ENCODE measurements around the gene CNOT11.
A peak's percentile ranks its signal among the peaks of the same experiment; 100 is the strongest.
"Not testable (repeated sequence)": the region's sequence is repeated elsewhere in the genome, so short reads cannot be mapped to it uniquely, and the experiment has no call there.

CNOT11 gene

DNA sequence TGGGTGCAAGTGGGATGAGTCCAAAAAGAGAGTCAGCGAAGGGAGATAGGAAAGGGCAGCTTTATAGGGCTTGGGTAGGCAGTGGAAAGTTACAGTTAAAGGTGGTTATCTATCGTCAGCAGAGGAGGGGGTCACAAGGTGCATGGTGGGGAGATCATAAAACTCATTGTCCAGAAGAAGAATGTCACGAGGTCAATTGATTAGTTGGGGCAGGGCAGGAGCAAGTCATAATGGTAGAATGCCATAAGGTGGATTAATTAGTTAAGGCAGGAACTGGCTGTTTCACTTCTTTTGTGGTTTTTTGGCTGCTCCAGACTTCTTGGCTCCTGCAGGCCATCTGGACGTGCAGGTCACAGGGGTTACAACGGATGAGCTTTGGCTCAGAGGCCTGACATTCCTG, 3.9 kb upstream of the CNOT11 start:
- not testable (repeated sequence) for DNase-seq

DNA sequence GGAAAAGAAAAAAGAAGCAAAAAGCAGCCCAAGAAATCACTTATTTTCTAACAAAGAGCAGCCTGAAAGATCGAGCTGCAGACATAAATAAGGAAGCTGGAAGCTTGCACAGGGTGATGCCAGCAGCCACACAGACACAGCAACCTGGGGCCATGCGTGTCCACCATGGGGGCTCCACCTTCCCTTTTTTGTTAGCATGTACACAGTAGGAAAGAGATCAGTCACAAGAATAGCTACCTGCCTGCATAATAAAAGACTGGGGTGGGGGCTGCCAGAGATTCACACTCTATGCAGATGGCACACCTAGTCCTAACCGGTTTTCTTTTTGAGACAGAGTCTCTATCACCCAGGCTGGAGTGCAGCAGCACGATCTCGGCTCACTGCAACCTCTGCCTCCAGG, 2.9 kb upstream of the CNOT11 start:
- DNase-seq: no peak

DNA sequence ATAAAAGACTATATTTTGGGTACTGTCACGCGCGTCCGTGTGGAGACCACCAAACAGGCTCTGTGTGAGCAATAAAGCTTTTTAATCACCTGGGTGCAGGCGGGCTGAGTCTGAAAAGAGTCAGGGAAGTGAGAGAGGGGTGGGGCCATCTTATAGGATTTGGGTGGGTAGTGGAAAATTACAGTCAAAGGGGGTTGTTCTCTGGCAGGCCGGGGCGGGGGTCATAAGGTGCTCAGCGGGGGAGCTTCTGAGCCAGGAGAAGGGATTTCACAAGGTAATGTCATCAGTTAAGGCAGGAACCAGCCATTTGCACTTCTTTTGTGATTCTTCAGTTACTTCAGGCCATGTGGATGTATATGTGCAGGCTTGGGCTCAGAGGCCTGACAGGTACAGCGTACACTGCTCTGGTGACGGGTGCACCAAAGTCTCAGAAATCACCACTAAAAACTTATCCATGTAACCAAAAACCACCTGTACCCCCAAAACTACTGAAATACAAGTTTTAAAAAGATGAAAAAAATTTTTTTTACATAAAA, 1.4 kb upstream of the CNOT11 start:
- DNase-seq: not testable (repeated sequence)

DNA sequence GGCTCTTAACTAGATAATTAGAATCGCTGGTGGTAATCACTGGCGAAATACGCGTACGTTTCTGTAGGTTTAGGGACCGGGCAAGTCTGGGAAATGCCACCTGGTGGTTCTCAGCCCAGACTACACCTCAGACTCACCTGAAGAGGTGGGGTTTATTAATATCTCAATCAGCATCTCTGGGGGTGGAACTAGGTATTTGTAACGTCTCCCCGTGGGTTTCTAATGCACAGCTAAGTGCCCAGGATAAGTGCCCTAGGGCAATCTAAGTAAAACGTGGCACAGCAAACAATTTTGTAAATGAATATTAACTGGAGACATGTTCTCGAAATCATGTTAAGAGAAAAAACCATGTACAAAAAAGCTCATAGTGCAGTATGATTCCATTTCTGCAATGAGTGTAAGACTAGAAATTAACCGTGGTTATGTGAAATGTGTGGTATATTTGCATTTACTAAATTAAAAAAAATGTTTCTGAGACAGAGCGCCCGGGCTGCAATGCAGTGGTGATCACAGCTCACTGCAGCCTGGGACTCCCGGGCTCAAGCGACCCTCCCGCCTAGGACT, 760 bp upstream of the CNOT11 start:
- DNase-seq: peak; percentile 65

DNA sequence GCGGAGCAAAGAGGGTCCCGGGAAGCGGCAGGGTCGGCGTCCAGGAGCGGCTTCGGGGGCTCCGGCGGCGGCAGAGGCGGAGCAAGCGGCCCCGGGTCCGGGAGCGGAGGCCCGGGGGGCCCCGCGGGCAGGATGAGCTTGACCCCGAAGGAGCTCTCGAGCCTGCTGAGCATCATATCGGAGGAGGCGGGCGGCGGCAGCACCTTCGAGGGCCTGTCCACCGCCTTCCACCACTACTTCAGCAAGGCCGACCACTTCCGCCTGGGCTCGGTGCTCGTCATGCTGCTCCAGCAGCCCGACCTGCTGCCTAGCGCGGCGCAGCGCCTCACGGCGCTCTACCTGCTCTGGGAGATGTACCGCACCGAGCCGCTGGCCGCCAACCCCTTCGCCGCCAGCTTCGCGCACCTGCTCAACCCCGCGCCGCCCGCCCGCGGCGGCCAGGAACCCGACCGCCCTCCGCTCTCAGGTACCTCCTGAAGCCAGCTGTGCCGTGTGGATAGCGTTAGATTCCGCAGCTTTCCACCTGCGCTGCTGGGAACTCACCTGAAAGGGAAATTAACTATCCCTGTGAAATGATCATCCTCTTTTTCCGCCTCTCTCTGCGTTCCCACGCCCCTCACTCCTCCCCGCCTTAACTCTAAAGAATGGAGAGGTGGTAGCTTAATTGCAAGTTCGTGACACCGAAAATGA, 472 bp downstream of the CNOT11 start:
- peak; percentile 12 for DNase-seq

DNA sequence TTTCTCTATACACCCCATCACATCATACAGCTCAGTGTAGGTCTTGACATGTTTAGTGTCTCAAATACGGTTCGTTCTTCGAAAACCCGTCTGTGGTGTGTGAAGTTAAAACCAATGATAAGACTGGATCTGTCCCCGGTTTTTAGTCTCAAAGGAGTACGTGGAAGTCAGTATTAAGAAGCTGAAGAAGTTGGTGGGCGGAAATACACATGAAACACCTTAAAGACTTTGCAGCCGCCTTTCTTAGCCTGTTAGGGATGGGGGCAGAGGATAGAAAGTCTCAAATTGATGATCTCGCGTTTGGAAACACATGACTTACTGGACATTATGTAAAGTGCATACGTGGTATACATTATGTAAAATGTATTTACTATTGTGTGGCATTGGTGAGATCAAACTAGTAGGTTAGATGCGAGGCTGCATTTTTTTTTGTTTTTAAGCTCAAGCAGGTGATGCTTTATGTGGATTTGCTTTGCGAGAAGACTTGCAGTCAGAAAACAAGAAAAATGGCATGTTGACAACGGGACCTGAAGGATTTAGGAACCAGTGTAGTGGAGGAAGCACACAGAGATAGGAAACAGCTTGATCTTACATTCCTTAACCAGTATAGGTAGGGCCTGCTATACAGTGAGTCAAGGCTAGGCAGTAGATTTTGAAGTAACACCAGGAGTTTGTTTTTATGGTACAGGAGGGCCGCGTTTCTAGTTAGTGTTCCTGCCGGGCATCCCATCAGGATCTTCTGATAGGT, 1.2 kb downstream of the CNOT11 start:
- DNase-seq: no peak

DNA sequence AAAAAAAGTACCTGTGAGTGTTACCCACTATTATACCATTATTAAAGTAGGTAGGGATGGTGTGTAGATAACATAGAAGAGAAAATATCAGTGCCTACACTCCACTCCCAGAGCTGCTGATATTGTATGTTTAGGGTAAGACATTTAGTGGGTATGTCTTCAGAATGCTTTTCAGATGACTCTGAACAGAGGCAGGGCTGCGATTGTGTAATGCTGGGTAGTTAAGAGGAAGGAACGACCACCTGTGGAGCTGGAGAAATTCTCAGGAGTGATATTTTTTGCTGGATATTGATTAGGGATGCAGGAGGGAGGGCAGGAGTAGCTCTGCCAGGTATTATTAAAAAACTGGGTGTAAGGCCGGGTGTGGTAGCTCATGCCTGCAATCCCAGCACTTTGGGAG, 2.8 kb downstream of the CNOT11 start:
- DNase-seq: no peak

DNA sequence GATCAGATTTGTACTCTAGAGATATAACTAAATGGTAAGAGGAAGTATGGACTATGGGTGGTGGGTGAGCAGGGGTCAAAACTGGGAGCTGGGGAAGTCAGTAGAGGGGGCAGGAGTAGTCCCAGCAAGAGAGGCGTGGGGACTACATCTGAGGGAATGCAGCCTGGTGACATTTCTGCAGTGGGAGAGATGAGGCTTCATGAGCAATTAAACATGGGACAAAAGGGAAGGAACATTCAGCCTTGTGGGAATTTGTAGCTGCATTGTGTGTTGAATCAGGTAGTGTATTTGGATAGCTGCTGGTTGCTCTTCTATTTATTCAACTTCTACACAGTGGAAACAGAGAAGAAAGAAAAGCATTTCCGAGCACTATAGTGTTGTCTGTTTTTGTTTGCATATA, 3.6 kb downstream of the CNOT11 start:
- no peak for DNase-seq

DNA sequence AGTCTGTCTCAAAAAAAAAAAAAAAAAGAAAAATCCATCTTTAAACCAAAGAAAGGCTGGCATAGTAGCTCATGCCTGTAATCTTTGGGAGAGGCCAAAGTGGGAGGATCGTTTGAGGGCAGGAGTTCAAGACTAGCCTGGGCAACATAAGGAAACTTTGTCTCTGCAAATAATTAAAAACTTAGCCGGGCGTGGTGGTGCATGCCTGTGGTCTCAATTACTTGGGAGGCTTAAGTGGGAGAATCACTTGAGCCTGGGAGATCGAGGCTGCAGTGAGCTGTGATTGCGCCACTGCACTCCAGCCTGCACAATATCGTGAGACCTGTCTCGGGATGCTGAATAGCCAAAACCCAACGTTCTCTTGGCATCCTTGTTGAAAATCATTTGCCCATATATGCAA, 6.1 kb downstream of the CNOT11 start:
- DNase-seq: no peak

DNA sequence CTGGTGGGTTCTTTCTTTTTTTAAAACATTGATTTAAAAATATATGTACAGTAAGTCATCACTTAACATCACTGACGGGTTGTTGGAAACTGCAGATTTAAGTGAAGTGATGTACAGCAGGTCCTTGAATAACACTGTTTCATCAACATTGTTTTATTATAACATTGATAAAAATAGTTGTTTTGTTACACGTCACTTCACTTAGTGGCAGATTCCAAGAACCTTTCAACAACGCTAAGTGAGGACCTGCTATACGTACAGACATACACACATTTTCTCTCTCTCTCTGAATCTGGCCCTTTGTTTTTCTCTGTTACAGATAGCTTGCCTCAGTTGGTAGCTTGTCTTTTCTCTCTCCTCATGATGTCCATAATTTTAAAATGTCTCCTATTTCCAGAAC, 9.5 kb downstream of the CNOT11 start:
- no peak for DNase-seq

DNA sequence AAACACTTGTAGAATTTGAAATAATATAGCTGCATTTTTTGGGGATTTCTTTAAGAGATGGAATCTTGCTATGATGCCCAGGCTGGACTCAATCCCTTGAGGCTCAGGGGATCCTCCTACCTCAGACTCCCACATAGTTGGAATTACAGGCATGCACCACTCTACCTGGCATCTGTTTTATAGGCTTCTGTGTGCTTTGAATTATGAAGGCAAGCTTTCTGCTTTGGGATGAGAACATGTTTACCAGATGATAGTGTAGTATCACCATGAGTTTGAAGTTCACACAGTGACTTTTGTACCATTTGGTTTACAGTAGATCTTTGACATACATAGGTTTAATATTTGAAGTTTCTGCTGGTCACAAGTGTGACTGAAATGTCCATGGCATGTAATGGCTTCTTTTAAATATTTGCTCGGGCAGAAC, 10.7 kb downstream of the CNOT11 start:
- DNase-seq: no peak

DNA sequence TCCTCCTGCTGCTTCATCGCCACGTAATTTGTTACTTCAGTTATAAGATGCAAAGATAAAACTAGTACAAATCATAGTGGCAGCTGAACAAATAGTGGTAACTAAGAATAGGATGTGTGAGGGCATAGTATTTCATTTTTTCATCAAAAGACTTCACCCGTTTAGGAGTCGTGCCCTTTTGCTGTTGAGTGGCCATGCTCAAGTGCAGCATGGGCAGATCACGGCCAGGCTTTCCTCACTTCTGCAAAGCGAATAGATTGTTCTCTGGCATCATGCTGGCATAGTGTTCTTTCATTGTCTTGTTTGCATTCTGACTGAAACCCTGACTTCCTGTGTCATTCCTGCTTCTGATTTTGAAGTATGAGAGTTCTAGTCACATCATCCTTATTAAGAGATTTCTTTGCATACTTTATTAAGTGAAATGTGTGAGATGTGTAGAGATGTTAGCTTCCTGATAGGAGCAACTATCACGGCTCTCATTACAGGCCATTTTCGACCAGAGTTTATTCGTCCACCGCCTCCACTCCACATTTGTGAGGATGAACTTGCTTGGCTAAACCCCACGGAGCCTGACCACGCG, 11.8 kb downstream of the CNOT11 start:
- DNase-seq: no peak

DNA sequence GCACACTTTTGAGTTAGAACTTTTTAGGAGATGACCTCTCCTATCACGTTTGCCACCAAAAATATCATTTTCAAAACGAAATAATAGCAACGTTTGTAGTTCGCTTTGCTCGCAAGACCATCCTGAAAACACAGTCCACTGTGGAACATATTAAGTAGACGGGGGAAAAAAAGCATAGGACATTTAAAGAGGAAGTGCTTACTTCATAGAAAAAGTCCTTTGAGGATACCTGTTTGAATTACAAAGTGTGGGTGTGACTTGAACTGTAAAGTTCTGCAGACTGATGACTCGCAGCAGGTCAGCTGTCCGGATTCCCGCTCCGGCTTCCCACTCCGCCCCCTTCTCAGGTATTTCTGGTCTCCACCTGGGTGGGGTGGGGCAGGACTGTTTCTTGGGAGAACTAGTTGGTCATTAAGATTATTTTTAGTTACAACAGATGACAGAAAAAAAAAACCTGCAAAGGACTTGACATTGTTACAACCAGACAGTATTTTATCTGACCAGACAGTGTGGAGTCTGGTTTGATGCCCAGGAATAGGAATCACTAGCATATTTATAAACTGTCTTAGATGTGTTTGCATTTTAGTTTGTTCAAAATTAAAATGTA, 13.3 kb downstream of the CNOT11 start:
- DNase-seq: no peak

DNA sequence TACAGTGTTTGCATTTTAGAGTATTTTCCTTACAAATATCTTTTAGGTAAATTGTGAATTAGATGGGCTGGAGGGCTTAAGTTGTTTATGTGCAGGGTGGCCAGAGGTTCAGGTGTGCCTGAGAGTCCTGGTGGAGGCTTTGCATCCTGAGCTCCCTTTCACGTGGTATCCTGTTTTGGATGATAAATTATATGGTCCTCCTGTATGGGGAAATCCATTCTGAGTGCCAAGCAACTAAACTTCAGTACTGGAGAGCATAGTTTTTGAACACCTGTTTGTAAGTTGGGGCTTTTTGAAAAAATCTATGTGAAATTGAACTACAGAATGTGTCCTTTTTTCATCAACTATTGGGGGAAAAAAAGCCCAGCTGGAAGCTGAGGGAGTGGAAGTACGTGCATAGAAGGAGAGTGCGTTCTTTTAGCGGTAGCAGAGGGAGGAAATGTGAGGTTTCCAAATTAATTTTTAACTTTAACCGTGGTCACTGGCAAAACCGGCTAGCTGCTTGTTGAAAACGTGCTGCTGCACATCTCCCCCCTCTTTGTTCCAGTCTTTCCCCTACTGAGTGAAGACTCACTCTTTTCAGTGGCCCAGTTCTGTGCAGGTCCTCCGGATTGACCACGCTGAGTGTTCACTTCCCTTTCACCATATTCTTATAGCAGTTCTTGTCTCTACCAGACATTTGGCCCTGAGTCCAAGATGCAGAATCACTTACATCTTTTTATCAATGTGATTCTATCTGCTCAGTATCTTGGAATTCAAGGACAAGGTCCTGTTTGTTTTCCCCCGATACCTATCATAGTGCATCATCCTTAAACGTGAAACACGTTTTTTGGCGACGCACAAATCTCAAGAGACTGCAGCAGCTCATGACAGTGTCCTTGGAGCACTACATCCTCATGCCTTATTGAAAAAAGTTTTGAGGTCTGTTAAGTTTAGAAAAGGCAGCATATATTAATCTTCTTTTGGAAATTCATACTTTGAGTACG, 15.3 kb downstream of the CNOT11 start:
- no peak for DNase-seq

DNA sequence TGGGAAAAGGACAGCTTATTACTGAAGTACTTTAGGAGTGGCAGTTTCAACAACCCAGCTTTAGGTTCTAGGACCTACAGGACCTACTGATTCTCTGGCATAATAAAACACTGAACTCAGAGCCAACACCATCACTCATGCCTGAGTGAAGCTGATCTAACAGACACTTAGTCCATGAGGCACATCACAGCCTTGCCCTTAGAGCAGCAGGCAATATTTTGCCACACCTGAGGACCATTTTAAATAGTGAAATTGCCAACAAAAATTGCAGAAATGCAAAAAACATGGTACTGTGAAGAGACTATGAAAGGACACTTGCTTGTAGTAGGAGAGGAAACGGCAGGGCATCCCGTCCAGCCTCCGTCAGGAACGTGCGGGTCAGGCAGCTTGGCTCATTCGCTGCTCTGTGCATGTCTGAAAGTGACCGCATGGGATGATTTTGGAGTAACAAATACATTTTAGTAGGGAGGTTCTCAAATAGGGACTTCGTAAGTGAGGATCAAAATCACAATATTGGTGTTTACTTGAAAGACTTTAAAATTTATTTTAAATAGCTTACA, 18.1 kb downstream of the CNOT11 start:
- no peak for DNase-seq

DNA sequence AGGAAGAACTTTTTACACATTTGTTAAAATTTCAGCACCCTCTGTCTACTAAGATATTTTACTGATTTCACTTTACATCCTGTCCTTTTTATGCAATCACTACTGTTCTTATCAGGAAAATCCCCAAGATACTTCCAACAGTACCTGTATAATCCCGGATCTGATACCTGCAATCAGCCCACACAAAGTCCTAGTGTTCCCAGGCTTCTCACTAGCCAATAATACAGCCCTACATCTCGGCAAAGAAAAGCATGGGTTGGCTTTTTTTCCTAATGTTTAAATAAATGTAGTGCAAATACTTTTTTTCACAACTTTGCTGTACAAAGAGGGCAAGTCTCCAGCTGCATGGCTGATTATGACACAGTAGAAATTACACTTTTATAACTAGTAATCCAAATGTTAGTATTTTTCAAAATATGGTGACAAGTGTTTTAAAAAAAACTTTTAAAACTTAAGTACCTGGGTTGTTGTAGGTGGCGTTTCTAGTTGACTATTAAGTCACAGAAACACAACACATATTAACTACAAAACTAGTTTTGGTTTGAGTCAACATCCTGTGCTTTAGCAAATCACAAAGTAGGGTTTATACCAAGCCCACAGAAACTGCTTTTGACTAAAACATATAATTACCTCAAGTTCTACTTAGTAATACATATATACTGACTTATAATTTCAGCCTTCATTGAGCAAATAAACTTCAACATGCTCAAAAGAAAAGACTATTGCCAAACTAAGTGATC, 19.5 kb downstream of the CNOT11 start:
- no peak for DNase-seq

DNA sequence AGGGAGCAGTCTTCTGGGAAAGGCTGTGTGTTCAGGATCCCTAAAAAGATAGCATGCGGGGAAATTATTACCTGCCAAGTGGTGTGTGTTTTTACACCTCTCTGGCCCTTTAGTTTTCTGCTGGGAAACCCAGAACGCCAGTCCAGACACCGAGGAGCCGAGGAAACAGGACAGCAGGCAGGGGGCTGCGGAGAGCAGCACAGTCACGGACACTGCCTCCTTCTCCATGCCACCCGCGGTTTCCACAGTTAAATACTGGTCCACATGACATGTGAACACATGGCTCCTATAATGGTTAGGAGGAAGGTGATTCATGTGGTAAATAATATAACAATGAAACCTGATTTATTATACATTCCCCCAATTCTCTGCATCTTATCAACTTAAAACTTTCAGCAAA, 20.4 kb downstream of the CNOT11 start:
- DNase-seq: no peak

DNA sequence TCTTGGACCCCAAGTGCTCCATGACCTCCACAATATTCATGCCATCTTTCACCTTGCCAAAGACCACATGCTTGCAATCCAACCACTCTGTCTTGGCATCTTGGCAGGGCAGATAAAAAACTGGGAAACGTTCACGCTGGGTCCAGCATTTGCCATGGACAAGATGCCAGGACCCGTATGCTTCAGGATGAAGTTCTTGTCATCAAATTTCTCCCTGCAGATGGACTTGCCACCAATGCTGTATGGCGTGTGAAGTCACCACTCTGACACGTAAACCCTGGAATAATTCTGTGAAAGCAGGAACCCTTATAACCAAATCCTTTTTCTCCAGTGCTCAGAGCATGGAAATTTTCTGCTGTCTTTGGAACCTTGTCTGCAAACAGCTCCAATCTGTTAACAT, 21.5 kb downstream of the CNOT11 start:
- DNase-seq: no peak

DNA sequence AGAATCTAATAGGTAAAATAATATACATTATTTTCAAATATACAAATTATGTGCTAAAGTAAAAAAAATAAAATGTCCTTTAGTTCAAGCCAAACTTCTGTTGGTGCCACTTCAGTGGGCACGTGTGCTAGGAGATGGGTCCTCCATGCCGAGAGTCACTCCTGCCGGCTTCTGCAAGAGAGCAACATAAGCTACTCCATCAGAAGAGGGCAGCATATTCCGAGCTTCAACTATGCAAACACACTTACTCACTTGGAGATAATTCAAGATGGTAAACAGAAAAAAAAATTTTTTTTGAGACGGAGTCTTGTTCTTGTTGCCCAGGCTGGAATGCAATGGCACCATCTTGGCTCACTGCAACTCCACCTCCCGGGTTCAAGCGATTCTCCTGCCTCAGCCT, 24.4 kb downstream of the CNOT11 start:
- no peak for DNase-seq

DNA sequence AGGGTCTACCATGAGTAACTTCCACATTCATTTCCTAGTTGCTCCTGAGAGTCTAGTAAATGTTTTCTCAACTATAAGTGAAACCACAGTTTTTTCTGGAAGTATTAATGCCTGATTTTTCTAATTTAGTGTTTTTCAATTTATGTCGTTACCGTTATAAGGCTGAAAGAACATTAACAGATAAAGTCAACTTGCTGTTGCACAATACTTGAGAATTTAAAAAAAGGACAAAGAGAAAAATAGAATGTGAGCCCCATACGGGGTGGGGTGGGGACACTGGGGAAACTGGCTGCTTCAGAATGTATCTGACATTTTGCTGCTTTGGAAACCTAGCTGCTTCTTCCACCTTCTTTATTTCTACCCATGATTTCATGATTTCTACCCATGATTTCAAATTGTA, 26.2 kb downstream of the CNOT11 start:
- DNase-seq: no peak

DNA sequence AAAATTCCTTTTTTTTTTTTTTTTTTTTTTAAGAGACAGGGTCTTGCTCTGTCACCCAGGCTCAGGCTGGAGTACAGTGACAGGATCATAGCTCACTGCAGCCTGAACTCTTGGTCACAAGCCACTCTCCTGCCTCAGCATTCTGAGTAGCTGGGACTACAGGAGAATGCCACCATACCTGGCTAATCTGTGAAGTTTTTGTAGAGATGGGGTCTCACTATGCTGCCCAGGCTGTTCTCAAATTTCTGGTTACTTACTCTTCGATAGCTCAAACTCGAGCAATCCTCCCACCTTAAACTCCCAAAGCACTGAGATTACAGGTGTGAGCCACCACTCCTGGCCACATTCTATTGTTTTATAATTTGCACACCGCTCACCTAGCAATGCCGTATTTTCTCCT, 28.8 kb downstream of the CNOT11 start:
- DNase-seq: no peak

Measured in DMS153 (cell line).